ENCODE measurements around the gene GSX1. TPM values are rescaled to one million over a fixed set of nuclear protein-coding genes. Genes with fewer than 3 reads are reported as not detected.

Gene GSX1
- total and polyA plus RNA-seq, 4 donors, result not detected

- H3K27ac ChIP-seq (ENCODE audit: low read depth in 1 of 2, low read length in 2 of 2), result no peak overlapping the region
- H3K4me3 ChIP-seq (ENCODE audit: low read depth in 1 of 3, low read length in 3 of 3), result no peak overlapping the region
- peaks cover 0 to 9% (median 5%) of the 10 kb centered on the region in 4 donors for H3K4me1 ChIP-seq (ENCODE audit: control insufficient read depth in 4 of 4, insufficient read depth in 4 of 4, low read length in 3 of 4)
- WGBS, result 75% methylated on average over 7 of the region's 7 CpGs
- no peak for DNase-seq (ENCODE audit: low spot score)
- H3K9ac ChIP-seq (ENCODE audit: low read depth in 1 of 2, low read length in 2 of 2), result no peak overlapping the region
- no peaks in the 10 kb centered on the region for H3K36me3 ChIP-seq (ENCODE audit: control insufficient read depth in 4 of 4, insufficient read depth in 3 of 4, low read depth in 1 of 4, low read length in 3 of 4)
- no peak for TF ChIP-seq TAF1 (conservative IDR thresholded peaks at IDR 0.05)
- no peak for TF ChIP-seq NR2F2 (IDR thresholded peaks at IDR 0.05)
- peaks cover 0 to 3% (median 0%) of the 10 kb centered on the region in 4 donors for H3K27me3 ChIP-seq (ENCODE audit: control insufficient read depth in 4 of 4, insufficient read depth in 4 of 4, low read length in 3 of 4)
- H3K9me3 ChIP-seq (ENCODE audit: control insufficient read depth in 4 of 4, low read length in 3 of 4), result no peaks in the 10 kb centered on the region
Observed at GRCh38 chr13:27833206-27833605, 40.9 kb downstream of the GSX1 start.

GRCh38 chr13:27834095-27834494 is 41.8 kb downstream of the GSX1 start:
- 60% methylated on average over 6 of the region's 6 CpGs for WGBS
- DNase-seq (ENCODE audit: low spot score), result no peak
- no peak for TF ChIP-seq CTCF (IDR thresholded peaks at IDR 0.05; ENCODE audit: low read depth, low read length, missing input control)

GRCh38 chr13:27835799-27836198 is 43.5 kb downstream of the GSX1 start:
- DNase-seq (ENCODE audit: low spot score), result no peak
- Histone ChIP-seq H3K9ac (ENCODE audit: low read depth in 1 of 2, low read length in 2 of 2) (no peak overlapping the region), H3K27ac (ENCODE audit: low read depth in 1 of 2, low read length in 2 of 2) (no peak overlapping the region), H3K9me3 (ENCODE audit: control insufficient read depth in 4 of 4, low read length in 3 of 4) (no peaks in the 10 kb centered on the region), H3K4me3 (ENCODE audit: low read depth in 1 of 3, low read length in 3 of 3) (no peak overlapping the region), H3K27me3 (ENCODE audit: control insufficient read depth in 4 of 4, insufficient read depth in 4 of 4, low read length in 3 of 4) (peaks cover 0 to 3% (median 0%) of the 10 kb centered on the region in 4 donors), H3K4me1 (ENCODE audit: control insufficient read depth in 4 of 4, insufficient read depth in 4 of 4, low read length in 3 of 4) (no peaks in the 10 kb centered on the region), H3K36me3 (ENCODE audit: control insufficient read depth in 4 of 4, insufficient read depth in 3 of 4, low read depth in 1 of 4, low read length in 3 of 4) (no peaks in the 10 kb centered on the region)
- 79% methylated on average over 3 of the region's 3 CpGs for WGBS
- TF ChIP-seq YY1 (IDR thresholded peaks at IDR 0.05) (no peak), SP1 (IDR thresholded peaks at IDR 0.05) (no peak), RXRA (IDR thresholded peaks at IDR 0.05) (no peak), GABPA (IDR thresholded peaks at IDR 0.05 in 1 of 2, conservative IDR thresholded peaks at IDR 0.05 in 1 of 2) (no peak), HNF4A (conservative IDR thresholded peaks at IDR 0.05) (no peak), CTCF (IDR thresholded peaks at IDR 0.05; ENCODE audit: low read depth, low read length, missing input control) (no peak), RAD21 (IDR thresholded peaks at IDR 0.05) (no peak), ATF3 (IDR thresholded peaks at IDR 0.05) (no peak)

More at GRCh38 chr13:27834095-27834494, 41.8 kb downstream of the GSX1 start:
- Histone ChIP-seq H3K36me3 (ENCODE audit: control insufficient read depth in 4 of 4, insufficient read depth in 3 of 4, low read depth in 1 of 4, low read length in 3 of 4) (no peaks in the 10 kb centered on the region), H3K9me3 (ENCODE audit: control insufficient read depth in 4 of 4, low read length in 3 of 4) (no peaks in the 10 kb centered on the region), H3K4me3 (ENCODE audit: low read depth in 1 of 3, low read length in 3 of 3) (no peak overlapping the region), H3K4me1 (ENCODE audit: control insufficient read depth in 4 of 4, insufficient read depth in 4 of 4, low read length in 3 of 4) (peaks cover 0 to 9% (median 5%) of the 10 kb centered on the region in 4 donors), H3K27me3 (ENCODE audit: control insufficient read depth in 4 of 4, insufficient read depth in 4 of 4, low read length in 3 of 4) (peaks cover 0 to 3% (median 0%) of the 10 kb centered on the region in 4 donors), H3K27ac (ENCODE audit: low read depth in 1 of 2, low read length in 2 of 2) (no peak overlapping the region), H3K9ac (ENCODE audit: low read depth in 1 of 2, low read length in 2 of 2) (no peak overlapping the region)

Data from liver (tissue), 9 donors.